Measurements from ENCODE around the gene TAS2R50.
"Not testable (repeated sequence)": the region's sequence is repeated elsewhere in the genome, so short reads cannot be mapped to it uniquely, and the experiment has no call there.

The TAS2R50 gene

DNA sequence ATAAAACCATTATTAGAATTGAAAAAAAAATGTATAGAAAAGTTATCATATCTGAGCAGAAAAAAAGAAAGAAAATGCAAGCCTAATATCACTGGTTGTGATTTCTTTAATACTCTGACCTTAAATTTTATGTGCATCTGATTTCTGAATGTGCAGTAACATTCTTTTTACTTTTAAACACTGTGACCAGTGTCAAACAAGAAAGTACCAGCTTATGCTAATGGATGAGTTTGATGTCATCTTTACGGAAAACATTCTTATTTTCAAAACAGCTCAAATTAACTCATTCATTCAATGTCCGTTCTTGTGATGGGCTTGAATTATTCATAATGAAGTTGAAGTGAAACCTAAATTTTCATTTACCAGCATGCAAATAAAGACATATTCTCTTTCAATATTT, at the start of gene TAS2R50:
TAS2R50 (minus strand) TSS at position 101 of the 400 bp plus-strand sequence; CDS start at position 49, 52 bp downstream.
- DNase-seq, result no peak

- DNase-seq, result not testable (repeated sequence)
Observed at GRCh38 chr12:11033959-11034358, 47.2 kb upstream of the TAS2R50 start.

- no peak for DNase-seq
Observed at GRCh38 chr12:11031307-11031706, 44.6 kb upstream of the TAS2R50 start, which contains the start of gene TAS2R31. TAS2R31 (minus strand) TSS chr12:11031407; CDS start chr12:11031335, 72 bp downstream.

- DNase-seq, result no peak
Observed at GRCh38 chr12:11026118-11026517, 39.4 kb upstream of the TAS2R50 start.

DNA sequence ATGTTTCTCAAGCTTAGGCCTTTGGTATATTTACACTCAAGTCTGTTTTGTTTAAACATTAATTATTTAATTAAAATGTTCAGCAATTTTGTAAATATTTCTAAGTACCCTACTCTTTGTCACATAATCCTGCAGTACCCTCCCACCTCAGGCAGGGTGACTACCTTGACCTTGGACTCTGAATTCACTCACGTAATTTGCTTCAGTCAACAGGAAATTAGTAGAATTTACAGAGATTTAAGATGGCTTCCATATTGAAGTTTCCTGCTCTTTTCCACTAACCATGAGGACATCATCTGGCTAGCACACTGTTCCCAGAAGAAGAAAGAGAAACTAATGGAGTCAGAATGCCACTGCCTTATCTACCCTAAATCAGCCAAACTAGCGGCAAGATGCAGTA, 36.7 kb upstream of the TAS2R50 start:
- no peak for DNase-seq

DNA sequence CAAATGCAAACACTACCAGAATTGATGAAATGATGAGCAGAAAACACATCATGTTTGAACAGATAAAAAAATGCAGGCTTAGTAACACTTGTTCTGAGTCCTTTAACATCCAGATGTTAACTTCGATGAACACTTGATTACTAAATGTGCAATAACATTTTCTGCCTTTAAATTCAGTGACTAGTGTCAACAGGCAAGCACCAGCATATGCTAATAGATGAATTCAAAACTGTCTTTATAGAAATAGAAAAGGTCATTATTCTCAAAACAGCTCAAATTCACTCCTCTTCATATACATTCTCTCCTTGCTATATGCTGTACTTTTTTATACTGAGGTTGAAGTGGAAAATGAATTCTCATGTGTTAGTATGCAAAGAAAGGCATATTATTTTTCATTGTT, 35.8 kb upstream of the TAS2R50 start, which contains the start of gene TAS2R19:
TAS2R19 (minus strand) TSS at position 101 of the 400 bp plus-strand sequence; CDS start at position 52, 49 bp downstream.
- DNase-seq, result no peak

DNA sequence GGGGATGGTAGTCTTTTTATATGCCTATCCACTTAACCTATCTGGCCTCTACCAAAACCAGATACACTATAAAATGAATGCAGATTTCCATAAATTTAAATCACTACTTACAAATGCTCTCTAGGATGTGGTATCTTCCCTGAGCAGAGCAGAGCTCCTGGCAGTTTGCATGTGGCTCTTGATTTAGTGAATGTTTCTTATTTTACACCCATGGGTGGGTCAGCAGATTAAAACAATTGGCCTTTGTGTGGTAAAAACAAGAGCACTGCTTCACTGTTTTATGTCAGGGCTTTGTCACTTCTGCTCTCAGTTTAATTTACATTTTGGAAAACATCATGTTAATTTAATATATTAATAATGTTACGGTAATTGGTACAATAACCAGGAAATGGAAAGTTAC, 30.2 kb upstream of the TAS2R50 start:
- DNase-seq, result no peak

- no peak for DNase-seq
Observed at GRCh38 chr12:11015775-11016430, 29.2 kb upstream of the TAS2R50 start.

DNA sequence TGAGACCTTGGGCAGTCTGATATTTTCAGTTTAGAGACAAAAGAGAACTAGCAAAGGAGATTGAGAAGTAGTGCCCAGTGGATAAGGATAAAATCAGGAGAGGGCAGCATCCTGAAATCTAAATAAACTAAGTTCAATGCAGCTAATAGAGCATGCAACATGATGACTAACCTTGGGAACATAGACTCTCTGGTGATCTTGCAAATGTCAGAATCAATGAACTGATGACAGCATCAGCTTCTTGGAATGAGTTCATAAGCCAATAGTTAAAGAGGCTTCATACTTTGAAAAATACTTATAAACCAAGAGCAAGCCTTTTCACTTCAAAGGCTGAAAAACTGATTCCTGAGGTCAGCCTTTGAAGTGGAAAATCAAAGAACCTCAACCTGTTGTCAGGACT, 27.5 kb upstream of the TAS2R50 start:
- DNase-seq, result no peak

DNA sequence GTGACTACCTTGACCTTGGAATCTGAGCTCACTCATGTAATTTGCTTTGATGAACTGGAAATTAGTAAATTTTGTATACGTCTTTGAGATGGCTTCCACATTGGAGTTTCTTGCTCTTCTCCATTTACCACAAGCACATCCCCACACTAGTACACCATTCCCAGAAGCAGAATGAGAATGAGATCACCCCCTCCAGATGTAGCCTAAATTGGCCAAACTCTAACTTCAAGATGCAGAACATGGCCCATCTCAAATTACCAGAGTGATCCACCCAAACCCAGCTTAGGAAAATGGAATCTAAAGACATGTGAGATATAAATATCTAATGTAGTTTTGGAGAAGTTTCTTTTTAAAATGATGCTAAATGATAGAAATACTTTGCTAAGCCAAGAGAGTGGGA, 20.9 kb upstream of the TAS2R50 start:
- DNase-seq, result no peak

- no peak for DNase-seq
Observed at GRCh38 chr12:10998204-10998603, 11.5 kb upstream of the TAS2R50 start, which contains the start of gene TAS2R20. TAS2R20 (minus strand) TSS chr12:10998304; CDS start chr12:10997875, 429 bp downstream.

GRCh38 chr12:10994307-10994706, 7.6 kb upstream of the TAS2R50 start:
- no peak for DNase-seq

- DNase-seq, result no peak
Observed at GRCh38 chr12:10989107-10989506, 2.4 kb upstream of the TAS2R50 start.

GRCh38 chr12:10982244-10982643, 4.5 kb downstream of the TAS2R50 start:
- DNase-seq, result no peak

GRCh38 chr12:10974965-10975364, 11.7 kb downstream of the TAS2R50 start:
- no peak for DNase-seq

- no peak for DNase-seq
Observed at GRCh38 chr12:10968765-10969456, 17.8 kb downstream of the TAS2R50 start.

DNA sequence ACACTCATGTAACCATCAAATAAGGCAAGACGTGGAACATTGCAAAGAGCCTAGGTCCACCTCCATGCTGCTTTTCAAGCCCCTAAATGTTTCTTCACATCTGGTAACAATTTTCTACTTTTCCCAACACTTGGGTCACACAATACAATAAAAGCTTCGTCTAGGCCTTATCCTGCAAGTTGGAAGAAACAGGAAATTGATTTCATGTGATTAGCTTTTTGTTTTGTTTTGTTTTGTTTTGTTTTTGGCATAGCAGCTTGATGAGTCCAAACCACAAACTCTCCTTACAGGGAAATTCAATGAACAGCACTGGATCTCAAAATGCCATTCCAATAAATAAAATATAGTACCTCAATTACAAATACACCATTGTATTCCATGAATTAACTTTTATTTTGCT, 19.3 kb downstream of the TAS2R50 start:
- DNase-seq, result no peak

DNA sequence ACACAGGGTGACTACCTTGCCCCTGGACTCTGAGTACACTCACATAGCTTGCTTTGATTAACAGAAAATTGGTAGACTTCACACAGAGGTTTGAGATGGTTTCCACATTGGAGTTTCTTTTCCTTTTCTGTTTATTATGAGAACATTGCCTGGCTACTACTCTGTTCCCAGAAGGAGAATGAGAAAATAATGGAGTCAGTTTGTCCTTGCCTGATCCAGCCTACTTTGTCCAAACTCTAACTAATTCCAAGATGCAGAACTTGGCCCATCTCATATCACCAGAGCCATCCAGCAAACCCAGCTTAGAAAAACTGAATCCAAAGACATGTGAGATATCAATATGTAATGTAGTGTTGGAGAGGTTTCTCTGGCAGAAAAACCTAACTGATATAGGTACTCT, 20.4 kb downstream of the TAS2R50 start:
- DNase-seq, result no peak

GRCh38 chr12:10965476-10965875, 21.2 kb downstream of the TAS2R50 start:
- no peak for DNase-seq

- DNase-seq, result no peak
Observed at GRCh38 chr12:10960211-10960610, 26.5 kb downstream of the TAS2R50 start.

GRCh38 chr12:10959804-10960203, 26.9 kb downstream of the TAS2R50 start:
- DNase-seq, result no peak

DNA sequence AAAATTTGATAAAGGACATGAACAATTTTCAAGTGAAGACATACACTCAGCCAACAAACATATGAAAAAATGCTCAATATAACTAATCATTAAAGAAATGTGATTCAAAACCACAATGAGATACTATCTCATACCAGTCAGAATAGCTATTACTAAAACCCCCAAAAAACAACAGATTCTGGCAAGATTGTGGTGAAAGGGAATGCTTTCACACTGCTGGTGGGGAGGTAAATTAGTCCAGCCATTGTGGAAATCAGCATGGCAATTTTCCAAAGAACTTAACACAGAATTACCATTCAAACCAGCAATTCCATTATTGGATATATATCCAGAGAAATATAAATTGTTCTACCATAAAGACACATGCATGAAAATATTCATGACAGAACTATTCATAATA, 29.0 kb downstream of the TAS2R50 start:
- no peak for DNase-seq

GRCh38 chr12:10956085-10956484, 30.6 kb downstream of the TAS2R50 start:
- no peak for DNase-seq

- DNase-seq, result no peak
Observed at GRCh38 chr12:10952645-10953044, 34.1 kb downstream of the TAS2R50 start.
